HFFc6 (cell line): ENCODE data around the gene MYG1. TPM values are rescaled to one million over a fixed set of nuclear protein-coding genes. Genes with fewer than 3 reads are reported as not detected.
"Not testable (repeated sequence)": the region's sequence is repeated elsewhere in the genome, so short reads cannot be mapped to it uniquely, and the experiment has no call there.

ENCODE experiments used
- DNase-seq: peaks from one replicate; pipeline ENCODE4 v3.0.0-alpha.2; 2018
- H3K27ac Mint-ChIP-seq: 2 replicates; pipeline ENCODE4 v1.8.0; 2020; ENCODE audit warnings: mild to moderate bottlenecking, mixed read lengths
- H3K27me3 Mint-ChIP-seq: 2 replicates; pipeline ENCODE4 v1.8.0; 2021; ENCODE audit warnings: mild to moderate bottlenecking, moderate library complexity, mixed read lengths; ENCODE audit not compliant: insufficient read depth
- H3K36me3 Mint-ChIP-seq: 2 replicates; pipeline ENCODE4 v1.8.0; 2021; ENCODE audit warnings: low read depth, mixed read lengths
- H3K4me1 Mint-ChIP-seq: 2 replicates; pipeline ENCODE4 v1.8.0; 2020; ENCODE audit warnings: low read depth, mixed read lengths
- H3K4me3 Mint-ChIP-seq: 2 replicates; pipeline ENCODE4 v1.8.0; 2020; ENCODE audit warnings: mild to moderate bottlenecking, moderate library complexity, mixed read lengths
- H3K9me3 Mint-ChIP-seq: 2 replicates; pipeline ENCODE4 v1.8.0; 2020; ENCODE audit warnings: mild to moderate bottlenecking, mixed read lengths
- total RNA-seq, 6 experiments: library from RNA; stranded (reverse); fragmentation: NEBNext Ultra II Directional; extraction: Animal tissue kit (Norgen Biotek cat#: 25700); gene quantifications; 2 replicates in 1 of 6; 3 replicates in 5 of 6; pipeline ENCODE4 v1.2.3, GENCODE V29; 2021
- TF ChIP-seq, protein P1 (sequence below): fragments of 200-600 bp; sonication (generic); IDR thresholded peaks from 2 replicates; pipeline ENCODE4 v1.5.0; 2021; ENCODE audit warnings: antibody characterized with exemption, mild to moderate bottlenecking

MYG1 gene
- total RNA-seq, 6 experiments from 2014 or later: 59.8 to 76.0 (median 68.3) TPM

DNA sequence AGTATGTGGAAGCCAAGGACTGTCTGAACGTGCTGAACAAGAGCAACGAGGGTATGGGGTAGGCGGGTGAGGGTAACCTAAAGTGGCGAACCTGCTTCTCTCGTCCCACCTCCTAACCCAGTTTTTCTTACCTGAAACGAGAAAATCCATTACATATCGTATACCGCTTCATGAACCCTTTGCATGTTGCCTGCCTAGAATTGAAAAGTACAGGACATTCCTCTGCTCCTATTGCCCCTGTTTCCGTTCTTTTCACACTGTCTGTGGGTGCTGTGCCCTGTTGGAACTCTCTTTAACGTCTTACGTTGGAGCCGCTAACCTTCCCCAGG, 3.6 kb upstream of the MYG1 start:
- TF ChIP-seq, protein P1, sequence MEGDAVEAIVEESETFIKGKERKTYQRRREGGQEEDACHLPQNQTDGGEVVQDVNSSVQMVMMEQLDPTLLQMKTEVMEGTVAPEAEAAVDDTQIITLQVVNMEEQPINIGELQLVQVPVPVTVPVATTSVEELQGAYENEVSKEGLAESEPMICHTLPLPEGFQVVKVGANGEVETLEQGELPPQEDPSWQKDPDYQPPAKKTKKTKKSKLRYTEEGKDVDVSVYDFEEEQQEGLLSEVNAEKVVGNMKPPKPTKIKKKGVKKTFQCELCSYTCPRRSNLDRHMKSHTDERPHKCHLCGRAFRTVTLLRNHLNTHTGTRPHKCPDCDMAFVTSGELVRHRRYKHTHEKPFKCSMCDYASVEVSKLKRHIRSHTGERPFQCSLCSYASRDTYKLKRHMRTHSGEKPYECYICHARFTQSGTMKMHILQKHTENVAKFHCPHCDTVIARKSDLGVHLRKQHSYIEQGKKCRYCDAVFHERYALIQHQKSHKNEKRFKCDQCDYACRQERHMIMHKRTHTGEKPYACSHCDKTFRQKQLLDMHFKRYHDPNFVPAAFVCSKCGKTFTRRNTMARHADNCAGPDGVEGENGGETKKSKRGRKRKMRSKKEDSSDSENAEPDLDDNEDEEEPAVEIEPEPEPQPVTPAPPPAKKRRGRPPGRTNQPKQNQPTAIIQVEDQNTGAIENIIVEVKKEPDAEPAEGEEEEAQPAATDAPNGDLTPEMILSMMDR: no peak

DNA sequence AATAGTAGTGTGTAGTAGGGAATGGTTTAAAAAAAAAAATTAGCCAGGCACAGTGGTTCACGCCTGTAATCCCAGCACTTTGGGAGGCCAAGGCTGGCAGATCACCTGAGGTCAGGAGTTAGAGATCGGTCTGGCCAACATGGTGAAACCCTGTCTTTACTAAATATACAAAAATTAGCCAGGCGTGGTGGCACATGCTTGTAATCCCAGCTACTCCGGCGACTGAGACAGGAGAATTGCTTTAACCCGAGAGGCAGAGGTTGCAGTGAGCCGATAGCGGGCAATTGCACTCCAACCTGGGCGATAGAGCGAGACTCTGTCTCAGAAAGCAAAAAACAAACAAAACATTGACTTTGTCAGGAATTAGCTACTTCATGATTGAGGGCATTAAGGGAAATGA, 2.4 kb upstream of the MYG1 start:
- H3K4me3 Mint-ChIP-seq: peak overlapping the region; percentile 91
- peaks cover 62% of the 10 kb centered on the region for H3K36me3 Mint-ChIP-seq
- H3K27ac Mint-ChIP-seq: peak overlapping the region; percentile 98
- H3K9me3 Mint-ChIP-seq, DNase-seq: not testable (repeated sequence)
- peaks cover 68% of the 10 kb centered on the region for H3K4me1 Mint-ChIP-seq
- peaks cover 17% of the 10 kb centered on the region for H3K27me3 Mint-ChIP-seq

More for the DNA sequence above, 3.6 kb upstream of the MYG1 start:
- Mint-ChIP-seq H3K36me3 (peaks cover 58% of the 10 kb centered on the region), H3K4me1 (peaks cover 57% of the 10 kb centered on the region), H3K4me3 (peak overlapping the region; percentile 91), H3K27me3 (peaks cover 17% of the 10 kb centered on the region), H3K9me3 (no peaks in the 10 kb centered on the region), H3K27ac (peak overlapping the region; percentile 98)
- no peak for DNase-seq

DNA sequence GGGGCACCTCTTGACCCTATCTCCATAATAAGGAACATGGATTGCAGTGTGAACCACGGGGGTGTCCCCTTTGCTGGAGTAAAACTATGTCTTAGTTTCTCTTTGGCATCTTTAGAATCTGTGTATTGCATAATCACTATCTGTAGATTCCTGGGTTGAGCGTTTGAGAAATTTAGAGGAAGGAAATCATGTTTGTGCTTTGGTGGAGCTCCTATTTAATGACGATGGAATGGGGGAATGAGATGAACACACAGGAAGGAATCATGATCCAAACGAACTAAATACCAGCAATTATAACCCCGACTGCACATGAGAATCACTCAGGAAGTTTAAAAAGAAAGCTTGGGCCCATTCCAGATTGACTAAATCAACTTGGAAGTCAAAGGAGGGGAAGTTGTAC, 1.3 kb upstream of the MYG1 start:
- Mint-ChIP-seq H3K27ac (peak overlapping the region; percentile 98), H3K4me1 (peaks cover 79% of the 10 kb centered on the region), H3K27me3 (peaks cover 17% of the 10 kb centered on the region), H3K4me3 (peak overlapping the region; percentile 91), H3K9me3 (no peaks in the 10 kb centered on the region), H3K36me3 (peaks cover 70% of the 10 kb centered on the region)
- DNase-seq: peak; percentile 97
- TF ChIP-seq, protein P1: no peak

DNA sequence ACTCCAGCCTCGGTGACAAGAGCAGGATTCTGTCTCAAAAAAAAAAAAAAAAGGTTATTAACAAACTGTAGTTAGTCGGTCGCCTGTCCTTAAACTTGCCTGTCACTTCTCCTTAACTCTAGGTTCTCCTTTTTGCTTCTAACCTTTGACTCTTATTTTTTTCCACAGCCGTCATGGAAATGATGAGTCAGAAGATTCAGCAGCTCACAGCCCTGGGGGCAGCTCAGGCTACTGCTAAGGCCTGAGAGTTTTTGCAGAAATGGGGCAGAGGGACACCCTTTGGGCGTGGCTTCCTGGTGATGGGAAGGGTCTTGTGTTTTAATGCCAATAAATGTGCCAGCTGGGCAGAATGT, 418 bp upstream of the MYG1 start:
- peak overlapping the region; percentile 91 for H3K4me3 Mint-ChIP-seq
- peak overlapping the region; percentile 98 for H3K27ac Mint-ChIP-seq
- H3K4me1 Mint-ChIP-seq: peaks cover 81% of the 10 kb centered on the region
- peaks cover 65% of the 10 kb centered on the region for H3K36me3 Mint-ChIP-seq
- DNase-seq: peak; percentile 92
- H3K9me3 Mint-ChIP-seq: no peaks in the 10 kb centered on the region
- TF ChIP-seq, protein P1: no peak
- peaks cover 17% of the 10 kb centered on the region for H3K27me3 Mint-ChIP-seq

DNA sequence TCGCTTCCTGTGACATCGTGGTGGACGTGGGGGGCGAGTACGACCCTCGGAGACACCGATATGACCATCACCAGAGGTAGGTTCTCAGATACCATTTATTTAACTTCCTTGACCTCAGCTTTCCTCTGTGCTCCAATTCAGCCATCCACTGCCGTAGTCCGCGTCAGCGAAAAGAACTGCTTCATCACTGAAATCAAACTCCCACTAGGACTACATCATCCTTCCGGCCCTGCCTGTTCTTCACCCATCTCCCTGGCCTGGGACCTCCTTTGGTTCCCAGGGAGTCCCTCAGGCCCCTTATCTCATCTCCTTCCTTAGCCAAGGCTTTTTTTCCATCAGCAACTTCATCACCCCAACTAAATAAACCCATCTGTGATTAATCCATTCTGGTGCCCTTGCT, 692 bp downstream of the MYG1 start:
- Mint-ChIP-seq H3K4me1 (peaks cover 74% of the 10 kb centered on the region), H3K27ac (peak overlapping the region; percentile 98)

DNA sequence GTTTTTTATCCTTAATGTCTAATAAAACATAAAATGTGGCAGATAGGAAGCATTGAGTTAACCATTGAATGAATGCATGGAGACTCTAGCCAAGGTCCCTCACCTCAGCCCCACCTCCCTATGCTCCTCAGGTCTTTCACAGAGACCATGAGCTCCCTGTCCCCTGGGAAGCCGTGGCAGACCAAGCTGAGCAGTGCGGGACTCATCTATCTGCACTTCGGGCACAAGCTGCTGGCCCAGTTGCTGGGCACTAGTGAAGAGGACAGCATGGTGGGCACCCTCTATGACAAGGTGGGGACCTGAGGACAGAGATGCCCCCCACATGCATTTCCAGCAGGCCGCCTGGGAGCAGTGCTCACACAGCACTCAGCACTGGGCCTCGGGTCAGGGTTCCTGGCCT, 3.4 kb downstream of the MYG1 start:
- Mint-ChIP-seq H3K4me1 (peaks cover 54% of the 10 kb centered on the region), H3K27ac (peak overlapping the region; percentile 98; the same call in 1 of the 2 replicates), H3K27me3 (peaks cover 8% of the 10 kb centered on the region; the same call in 1 of the 2 replicates), H3K36me3 (peaks cover 41% of the 10 kb centered on the region), H3K4me3 (no peak overlapping the region), H3K9me3 (no peaks in the 10 kb centered on the region)
- TF ChIP-seq, protein P1: no peak
- DNase-seq: no peak

More for the DNA sequence above, 692 bp downstream of the MYG1 start:
- TF ChIP-seq, protein P1: no peak
- Mint-ChIP-seq H3K9me3 (no peaks in the 10 kb centered on the region), H3K27me3 (peaks cover 17% of the 10 kb centered on the region), H3K36me3 (peaks cover 62% of the 10 kb centered on the region), H3K4me3 (peak overlapping the region; percentile 91)
- peak; percentile 48 for DNase-seq
